Renal cortical epithelial cell (primary cell): ENCODE results near the gene TNFRSF11A. TPM values are rescaled to one million over a fixed set of nuclear protein-coding genes. Genes with fewer than 3 reads are reported as not detected.

Experiments
- DNase-seq: peaks from one replicate; pipeline ENCODE4 v3.0.0-alpha.2; 2011; ENCODE audit warnings: low read depth
- total RNA-seq: library from RNA; depleted of rRNA; stranded (reverse); fragments of >200 nt; gene quantifications from 2 replicates; pipeline ENCODE4 v1.2.3, GENCODE V29; 2014

The TNFRSF11A gene
- total RNA-seq, 1 donor from 2014 or later, result 1.4 TPM

DNA sequence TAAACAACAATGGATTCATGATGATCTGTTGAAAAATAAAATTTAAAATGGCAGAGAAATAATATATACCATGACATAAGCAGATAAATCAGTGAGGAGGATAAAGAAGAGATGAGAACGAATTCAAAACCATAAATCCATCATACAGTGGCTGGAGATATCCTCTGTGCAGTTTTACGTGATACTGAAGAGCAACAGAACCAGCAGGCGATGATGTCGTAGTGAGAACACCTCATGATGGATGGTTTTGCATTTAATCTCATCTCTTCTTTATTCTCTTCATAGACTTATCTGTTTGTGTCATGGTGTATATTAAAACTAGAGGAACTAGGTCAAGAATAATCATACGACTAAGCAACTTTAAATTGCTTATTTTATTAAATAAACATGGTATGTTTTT, 56.3 kb downstream of the TNFRSF11A start:
- no peak for DNase-seq

DNA sequence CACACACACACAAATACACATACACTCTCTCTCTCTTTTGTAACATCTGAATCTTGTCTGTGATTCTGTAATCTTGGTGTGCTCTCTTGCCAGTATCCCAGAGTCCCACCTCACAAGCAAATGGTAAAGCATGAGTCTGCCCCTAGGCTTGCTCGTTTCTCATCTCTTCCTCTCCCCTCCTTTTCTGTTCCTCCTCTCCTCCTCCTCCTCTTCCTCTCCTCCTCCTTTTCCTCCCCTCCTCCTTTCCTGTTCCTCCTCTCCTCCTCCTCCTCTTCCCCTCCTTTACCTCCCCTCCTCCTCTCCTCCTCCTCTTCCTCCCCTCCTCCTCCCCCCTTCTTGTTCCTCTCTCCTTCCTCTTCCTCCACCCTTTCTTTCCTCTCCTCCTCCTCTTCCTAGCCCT, 59.0 kb downstream of the TNFRSF11A start:
- DNase-seq, result no peak

DNA sequence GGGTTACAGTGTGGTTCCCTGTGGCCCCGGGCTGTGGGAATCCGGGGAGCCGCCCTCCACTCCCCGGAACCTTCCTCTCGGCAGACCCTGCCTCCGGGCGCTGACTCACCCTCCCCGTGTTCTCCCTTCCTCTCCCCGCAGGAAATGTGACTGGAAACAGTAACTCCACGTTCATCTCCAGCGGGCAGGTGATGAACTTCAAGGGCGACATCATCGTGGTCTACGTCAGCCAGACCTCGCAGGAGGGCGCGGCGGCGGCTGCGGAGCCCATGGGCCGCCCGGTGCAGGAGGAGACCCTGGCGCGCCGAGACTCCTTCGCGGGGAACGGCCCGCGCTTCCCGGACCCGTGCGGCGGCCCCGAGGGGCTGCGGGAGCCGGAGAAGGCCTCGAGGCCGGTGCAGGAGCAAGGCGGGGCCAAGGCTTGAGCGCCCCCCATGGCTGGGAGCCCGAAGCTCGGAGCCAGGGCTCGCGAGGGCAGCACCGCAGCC, 59.5 kb downstream of the TNFRSF11A start:
- DNase-seq, result peak; percentile 21

DNA sequence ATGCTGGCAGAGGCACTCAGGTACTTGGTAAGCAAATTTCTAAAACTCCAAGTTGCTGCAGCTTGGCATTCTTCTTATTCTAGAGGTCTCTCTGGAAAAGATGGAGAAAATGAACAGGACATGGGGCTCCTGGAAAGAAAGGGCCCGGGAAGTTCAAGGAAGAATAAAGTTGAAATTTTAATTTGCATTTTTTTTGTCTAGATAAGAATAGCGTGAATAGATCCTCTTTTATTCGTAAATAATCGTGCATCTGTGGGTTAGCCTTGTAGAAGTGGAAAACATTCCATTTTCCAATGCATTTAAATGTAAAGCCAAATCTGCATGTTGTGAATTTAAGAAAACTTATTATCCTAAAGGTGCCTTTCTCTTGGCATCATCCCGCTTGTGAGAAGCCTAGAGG, 61.0 kb downstream of the TNFRSF11A start:
- DNase-seq, result no peak

DNA sequence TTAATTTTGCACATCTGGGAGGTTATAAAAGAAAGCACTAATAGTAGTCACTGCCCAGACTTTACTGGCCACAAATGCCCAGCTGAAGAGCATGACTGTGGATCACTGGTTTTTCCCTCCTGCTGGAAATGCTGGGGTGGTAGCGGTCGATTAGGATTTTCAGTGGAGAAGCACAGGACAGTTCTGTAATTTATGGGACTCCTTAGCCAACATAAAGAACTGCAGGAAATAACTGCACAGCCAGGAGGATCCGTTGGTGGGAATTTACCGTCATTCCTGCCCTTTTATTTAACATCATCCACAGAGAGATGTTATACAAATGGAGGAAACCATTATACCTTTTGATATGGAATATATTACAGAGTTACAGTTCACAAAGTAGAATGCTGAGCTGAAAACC, 61.5 kb downstream of the TNFRSF11A start:
- DNase-seq, result no peak

DNA sequence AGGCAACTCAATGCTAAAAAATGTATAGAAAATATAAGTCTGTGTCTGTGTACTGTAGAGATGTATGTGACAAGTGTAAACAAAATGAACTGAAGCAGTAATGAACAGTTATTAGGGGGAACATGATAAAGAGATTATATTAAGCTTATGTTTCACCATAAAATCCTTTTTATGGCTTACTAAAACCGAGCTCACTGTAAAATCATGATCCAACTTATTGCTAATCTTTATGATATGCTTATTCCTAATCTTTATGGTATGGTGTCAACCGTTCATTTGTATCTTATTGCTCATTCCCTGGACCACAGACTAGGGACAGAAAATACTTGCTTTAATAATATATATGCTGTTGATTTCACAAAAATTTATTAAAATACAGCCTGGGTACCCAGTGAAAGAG, 62.1 kb downstream of the TNFRSF11A start:
- no peak for DNase-seq

DNA sequence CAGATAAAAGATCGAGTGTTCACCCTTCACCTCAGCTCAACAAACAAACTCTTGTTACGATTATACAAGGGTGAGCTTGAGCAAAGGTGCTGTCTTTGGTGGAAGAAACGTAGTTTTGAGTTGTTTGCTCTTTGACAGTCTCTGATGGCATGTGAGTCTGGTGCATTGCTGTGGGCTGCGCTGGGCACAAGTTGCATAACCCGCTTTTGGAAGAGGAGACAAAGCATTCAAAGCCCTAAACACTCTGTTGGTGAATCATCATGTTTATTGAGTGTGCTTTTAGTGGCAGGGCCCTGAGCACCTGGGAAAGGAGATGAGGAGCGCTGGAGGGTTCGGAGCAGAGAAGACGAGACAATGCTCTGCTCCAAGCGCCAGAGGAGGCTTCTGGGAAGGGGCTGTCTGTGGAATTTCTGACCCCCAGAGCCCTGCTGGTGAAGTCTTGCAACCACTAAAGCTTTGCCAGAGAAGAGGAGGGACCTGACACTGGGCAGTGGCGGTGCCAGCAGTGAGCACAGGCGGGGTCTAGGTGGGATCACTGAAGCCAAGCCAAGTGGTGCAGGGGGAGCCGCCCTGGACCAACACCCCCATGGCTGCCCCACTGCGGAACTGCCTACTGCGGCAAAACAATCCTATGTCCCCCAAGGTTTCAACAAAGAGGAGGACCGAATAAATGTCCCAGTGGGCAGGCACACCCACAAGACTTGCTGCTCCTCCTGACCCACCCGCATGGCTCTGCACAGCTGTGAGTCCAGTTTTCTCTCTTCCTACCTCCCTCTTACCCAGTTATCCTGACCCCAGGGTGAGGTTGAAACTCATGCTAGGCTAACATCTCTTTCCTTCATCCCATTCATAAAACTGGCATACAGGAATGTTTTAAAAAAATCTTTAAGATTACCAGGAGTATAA, 64.0 kb downstream of the TNFRSF11A start:
- DNase-seq, result peak; percentile 6

DNA sequence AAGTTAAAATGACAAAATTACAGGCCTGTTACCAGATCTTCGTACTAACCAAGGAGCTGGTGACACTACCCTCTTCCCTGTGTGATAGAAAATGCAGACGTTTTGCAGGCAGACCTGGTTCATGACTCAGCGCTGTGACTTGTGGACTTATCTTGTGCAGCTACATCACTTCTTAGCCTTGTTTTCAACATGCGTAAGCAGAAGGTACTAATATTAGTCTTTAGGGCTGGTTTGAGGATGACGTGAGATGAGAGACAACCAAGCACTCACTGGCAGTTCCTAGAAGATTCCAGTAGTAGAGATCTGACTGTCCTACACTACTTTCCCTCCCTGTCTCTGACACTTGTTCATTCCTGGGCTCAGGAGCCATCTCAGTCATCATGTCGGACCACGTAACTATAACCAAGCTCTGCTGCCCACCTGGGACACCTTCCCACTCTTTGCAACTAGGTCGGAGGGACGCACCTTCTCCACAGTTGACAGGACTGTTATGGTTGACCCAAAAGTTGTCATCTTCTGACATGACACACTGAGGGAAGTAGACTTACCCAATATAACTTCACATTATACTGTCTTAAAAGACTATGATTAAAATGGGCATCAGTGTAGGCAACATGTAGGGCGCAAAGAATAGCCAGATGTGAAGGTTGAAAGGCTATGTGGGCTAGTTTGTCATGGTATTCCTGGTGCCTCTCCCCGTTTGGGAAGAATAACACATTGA, 64.8 kb downstream of the TNFRSF11A start:
- DNase-seq, result no peak

DNA sequence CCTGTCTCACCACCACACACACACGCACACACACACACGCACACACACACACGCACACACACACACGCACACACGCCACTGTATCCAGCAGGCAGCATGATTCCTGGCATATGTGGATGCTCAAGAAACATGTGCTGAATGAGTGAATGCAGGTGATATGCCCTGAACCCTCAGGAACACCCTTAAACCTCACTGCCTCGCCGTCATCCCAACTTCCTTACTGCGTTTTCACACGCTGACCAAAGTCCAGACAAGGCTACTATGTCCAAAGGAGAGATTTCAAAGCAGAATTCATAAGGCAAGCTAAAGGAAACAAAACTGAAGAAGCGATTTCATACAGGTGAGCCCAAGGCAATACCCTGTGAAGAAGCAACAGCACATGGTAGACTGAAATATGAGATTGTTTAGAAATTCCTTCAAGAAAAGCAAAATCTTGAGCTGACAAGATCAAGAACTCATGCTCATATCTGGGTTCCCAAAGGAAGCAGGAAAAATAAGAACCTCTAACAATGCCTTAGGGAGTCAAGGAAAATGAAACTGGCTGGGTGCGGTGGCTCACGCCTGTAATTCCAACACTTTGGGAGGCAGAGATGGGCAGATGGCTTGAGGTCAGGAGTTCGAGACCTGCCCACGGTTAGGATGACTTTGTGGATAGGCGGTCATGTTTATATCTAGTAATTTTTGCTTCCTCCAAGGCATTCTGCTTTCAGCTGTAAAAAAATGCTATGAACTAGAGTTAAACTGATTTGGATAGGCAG, 69.1 kb downstream of the TNFRSF11A start:
- no peak for DNase-seq

DNA sequence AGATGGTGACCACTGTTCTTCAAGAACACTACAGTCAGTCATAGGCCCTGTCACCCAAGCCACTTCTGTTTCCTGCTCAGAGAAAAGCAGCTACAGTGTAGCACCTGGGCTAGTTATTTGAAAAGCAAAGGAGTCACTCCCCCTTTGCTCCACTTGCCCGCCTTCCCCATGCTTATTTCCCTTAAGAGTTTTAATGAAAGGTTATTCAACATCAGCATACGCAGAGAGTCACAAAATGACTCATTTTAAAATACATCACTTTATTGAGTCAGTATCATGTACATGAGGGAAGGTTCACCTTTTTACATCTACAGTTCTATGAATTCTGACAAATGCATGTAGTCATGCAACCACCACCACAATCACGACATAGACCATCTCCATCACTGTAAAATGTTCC, 71.3 kb downstream of the TNFRSF11A start:
- no peak for DNase-seq

DNA sequence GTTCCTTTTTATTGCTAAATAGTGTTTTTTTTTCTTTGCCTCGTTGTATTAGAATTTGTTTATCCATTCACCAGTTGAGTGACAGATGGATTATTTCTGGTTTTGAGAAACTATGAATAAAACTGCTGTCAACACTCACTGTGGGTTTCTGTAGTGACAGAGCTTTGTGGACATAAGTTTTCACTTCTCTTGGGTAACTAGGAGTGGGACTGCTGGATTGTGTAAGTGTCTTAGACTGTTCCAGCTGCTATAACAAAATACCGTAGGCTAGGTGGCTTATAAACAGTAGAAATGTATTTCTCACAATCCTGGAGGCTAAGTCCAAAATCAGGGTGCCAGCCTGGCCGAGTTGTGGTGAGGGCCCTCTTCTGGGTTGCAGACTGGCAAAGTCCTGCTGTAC, 71.9 kb downstream of the TNFRSF11A start:
- no peak for DNase-seq

DNA sequence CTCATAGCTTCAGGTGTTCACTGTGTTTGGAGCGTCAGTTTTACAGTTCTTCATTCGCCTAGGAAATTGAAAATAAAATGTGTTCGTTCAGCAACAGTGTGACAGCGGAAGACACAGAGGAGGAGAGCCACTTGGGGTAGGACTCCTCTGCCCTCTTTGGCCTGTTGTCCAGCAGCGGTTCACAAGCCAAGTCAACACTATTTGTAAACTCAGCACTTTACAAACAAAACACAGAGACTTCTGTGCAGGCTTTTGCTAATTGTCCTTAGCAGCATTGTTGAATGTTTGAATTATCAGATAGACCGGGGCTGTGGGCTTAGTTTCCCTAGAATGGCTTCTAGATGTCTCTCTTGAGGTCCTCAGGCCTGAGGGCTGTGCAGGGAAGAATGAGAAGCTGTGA, 73.2 kb downstream of the TNFRSF11A start:
- no peak for DNase-seq

DNA sequence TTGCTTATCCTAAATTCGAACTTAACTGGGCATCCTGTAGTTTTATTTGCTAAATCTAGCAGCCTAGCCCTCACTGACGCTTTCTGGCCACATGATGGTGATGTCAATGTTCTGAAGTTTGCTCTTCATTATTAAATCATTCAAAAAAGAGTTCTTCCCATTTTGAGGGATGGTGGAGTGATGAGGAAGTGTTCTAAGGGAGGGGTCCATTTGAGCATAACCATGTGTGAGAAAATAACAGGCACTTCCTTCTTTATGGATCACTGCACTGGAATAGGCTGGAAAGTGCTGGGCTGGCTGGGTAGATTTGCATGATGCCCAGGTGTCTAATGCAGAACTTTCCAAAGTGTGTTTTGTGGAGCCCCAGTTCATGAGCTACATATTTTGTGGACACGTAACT, 74.2 kb downstream of the TNFRSF11A start:
- peak; percentile 13 for DNase-seq

DNA sequence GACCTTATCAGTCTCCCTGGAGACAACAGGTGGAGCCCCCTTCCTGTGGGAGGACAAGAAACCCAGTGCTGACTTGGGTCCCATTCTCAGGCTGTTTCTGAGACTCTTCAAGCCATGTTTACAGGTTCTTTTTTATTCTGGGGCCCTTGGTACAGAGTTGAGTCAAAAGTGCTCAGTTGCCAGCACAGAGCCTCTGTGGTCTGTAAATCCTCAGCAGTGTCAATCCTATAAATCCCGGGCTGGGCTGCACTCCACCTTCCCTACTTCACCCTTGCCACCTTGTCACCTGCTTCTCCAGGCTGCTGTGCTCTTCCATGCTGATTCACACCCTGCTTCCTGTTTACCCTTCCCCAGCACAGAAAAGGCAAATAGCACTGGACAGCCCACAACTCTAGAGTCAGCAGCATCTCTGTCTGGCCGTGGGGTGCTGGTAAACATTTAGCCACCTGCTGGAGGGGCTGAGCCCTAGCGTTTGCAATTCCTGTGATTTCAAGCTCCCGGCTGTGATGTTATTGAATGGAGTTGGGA, 74.7 kb downstream of the TNFRSF11A start:
- peak; percentile 56 for DNase-seq

DNA sequence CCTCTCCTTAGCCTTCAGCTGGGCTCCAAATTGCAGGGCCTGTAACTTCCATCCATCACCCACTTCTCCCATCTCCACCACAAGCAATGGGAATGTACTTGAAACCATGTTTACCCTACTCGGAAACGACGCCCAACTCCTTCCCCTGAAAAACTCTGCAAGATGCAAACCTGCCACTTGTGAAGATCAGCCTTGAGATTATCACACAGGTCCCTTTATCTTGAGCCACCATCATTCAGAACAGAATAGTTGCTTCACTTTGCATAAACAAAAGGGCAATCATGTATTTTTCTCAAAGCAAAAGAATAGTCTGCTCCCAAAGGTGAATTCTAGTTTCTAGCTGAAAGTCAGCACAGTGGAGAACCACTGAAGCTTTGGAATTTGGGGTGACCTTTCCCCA, 75.8 kb downstream of the TNFRSF11A start:
- DNase-seq, result no peak

DNA sequence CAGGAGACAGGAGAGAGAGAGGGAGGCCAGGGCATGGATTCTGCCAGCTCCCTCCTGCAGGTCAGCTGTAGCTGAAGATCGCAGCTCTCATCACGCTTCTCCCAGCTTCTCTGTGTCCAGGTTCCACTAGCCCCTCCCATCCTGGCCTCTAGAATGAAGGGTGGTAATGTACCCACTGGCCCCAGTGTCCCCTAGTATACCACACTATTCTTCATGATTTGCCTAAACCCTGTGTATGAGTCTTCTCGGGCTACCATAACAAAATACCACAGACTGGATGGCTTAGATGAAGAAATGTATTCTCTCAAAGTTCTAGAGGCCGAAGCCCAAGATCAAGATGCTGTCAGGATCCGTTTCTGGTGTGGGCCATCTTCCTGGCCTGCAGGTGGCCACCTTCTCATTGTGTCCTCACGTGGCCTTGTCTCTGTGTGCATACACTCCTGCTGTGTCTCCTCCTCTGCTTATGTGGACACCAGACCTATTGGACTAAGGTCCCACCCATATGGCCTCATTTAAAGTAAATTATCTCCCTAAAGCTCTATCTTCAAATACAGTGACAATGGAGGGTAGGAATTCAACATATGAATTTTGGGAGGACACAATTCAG, 77.3 kb downstream of the TNFRSF11A start:
- DNase-seq, result no peak

DNA sequence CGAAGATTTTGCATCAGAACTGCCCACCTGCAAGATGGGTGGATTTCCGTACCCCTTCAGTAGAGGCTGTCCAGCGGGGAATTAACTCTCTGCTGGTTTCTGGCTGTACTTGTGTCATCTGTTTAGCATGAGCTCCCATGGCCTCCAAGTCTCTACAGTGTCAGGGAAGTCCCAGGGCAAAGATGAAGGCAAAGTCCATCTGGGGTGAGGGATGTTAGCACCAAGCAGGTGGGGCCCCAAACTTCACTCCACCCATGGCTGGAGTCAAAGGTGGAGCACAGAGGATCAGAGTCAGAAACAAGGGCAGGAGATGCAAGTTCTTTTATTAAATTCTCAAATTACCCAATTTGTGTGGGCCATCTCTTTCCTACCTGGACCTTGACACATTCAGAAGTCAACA, 78.0 kb downstream of the TNFRSF11A start:
- DNase-seq, result no peak

DNA sequence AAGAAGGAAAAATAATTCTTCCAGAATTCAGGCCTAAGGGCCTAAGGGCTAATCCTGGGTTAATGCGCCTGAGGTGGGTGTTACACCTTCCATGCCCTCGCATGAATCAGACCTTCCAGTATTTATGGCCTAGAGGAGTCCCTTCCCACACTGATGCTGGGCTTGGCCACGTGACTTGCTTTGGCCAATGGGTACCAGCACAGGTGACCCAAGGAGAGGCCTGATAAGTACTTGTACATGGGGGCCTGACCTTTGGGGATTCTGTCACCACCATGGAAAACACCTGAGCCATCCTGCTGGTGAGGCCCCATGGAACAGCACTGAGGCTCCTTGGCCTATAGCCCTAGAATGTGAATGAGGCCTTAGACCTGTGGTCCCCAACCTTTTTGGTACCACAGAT, 79.8 kb downstream of the TNFRSF11A start:
- DNase-seq, result no peak

DNA sequence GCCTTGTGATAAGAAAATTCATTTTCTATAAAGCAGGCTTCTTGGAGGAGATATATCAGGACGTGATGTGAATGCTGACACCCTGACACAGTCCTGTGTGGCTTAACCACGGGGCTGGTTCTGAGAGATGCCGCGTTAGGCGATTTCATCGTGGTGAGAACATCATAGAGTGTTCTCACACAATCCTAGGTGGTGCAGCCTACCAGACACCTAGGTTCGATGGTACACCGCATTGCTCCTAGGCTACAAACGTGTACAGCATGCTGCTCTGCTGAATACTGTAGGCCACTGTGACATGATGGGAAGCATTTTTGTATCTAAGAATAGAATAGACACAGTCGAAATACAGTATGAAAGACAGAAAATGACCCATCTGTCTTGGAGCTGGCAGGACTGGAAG, 82.5 kb downstream of the TNFRSF11A start:
- DNase-seq, result no peak

DNA sequence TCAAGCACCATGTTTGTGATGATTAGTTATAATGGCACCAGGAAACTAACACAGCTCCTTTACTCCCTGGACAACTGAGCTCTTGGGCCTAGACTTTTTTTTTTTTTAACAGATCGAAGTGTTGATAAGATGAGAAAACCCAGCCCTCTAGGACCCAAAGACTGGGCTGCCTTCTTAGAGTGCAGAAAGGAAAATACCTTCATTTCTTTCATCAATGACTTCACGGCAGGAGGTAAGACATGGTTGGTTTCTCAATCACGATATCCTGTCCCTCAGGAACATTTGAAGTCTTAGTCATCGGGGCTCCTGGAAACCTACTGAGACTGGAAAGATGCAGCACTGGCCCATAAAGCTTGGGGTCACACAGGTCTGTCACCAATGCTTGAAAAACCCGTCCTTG, 84.7 kb downstream of the TNFRSF11A start:
- peak; percentile 15 for DNase-seq

DNA sequence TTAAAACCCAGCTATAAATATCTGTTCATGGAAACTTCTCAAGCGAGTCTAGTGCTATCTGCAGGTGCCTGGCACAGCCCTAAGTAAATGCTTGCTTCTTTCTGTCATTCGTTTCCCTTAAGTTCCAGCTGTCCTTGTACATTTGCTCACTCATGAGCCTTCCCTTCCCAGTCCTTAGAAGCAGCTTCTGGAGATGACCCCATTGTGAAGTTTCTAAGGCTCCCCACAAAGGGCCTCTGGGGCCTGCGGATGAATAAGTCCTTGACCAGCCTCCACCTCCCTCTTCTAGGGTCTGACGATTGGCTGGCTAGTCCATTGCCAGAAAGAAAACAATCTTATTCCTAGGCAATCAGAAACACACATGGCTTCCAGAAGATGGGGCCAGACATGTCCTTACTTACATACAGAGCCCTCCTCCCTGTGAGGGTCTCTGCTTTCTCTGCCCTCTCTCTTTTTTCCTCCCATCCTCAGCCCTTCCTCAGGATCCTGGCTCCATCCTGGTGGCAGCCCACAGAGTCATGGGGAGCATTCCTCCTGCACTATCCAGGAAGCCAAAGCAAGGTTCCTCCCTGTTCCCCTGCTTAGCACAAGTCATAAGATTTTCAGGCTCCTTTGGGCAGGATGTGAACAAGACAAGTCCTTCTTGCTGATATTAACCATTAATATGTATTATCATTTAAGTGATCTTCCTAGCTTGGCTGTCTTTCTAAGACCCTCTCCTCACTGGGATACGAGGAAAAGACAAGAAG, 87.3 kb downstream of the TNFRSF11A start:
- no peak for DNase-seq
